Mesenchymal stem cell (in vitro differentiated cells and primary cell): Measurements from ENCODE around the gene GPSM1.

Source experiments
- DNase-seq: peaks from one replicate; pipeline ENCODE4 v3.0.0-alpha.2; 2013
- H2AFZ ChIP-seq: one replicate; pipeline ENCODE4 v1.6.1; 2013; ENCODE audit warnings: low read depth, mild to moderate bottlenecking, control low read depth, inconsistent platforms, low read length, moderate library complexity
- H2AK5ac ChIP-seq: 2 replicates; pipeline ENCODE4 v1.6.1; 2013; ENCODE audit warnings: low read length, moderate library complexity, mild to moderate bottlenecking, inconsistent platforms; ENCODE audit not compliant: severe bottlenecking
- H2BK120ac ChIP-seq: one replicate; pipeline ENCODE4 v1.6.1; 2013; ENCODE audit warnings: low read depth, mild to moderate bottlenecking, inconsistent platforms, low read length, moderate library complexity
- H2BK12ac ChIP-seq, 2 experiments: one replicate each; pipeline ENCODE4 v1.6.1; 2013; ENCODE audit warnings: inconsistent platforms in 2 of 2, low read length in 2 of 2, mild to moderate bottlenecking in 2 of 2, moderate library complexity in 2 of 2, control low read depth in 1 of 2
- H2BK15ac ChIP-seq: one replicate; pipeline ENCODE4 v1.6.1; 2013; ENCODE audit warnings: mild to moderate bottlenecking, low read depth, inconsistent platforms; ENCODE audit not compliant: poor library complexity, severe bottlenecking
- H2BK5ac ChIP-seq: 2 replicates; pipeline ENCODE4 v1.6.1; 2013; ENCODE audit warnings: low read depth, mild to moderate bottlenecking, low read length, control low read depth, inconsistent platforms; ENCODE audit not compliant: poor library complexity, severe bottlenecking
- H3K14ac ChIP-seq, 2 experiments: one replicate each; pipeline ENCODE4 v1.6.1; 2013; ENCODE audit warnings: inconsistent platforms in 2 of 2, low read length in 2 of 2, control low read depth in 1 of 2, mild to moderate bottlenecking in 1 of 2, moderate library complexity in 1 of 2
- H3K18ac ChIP-seq, 2 experiments: one replicate each; pipeline ENCODE4 v1.6.1; 2013; ENCODE audit warnings: inconsistent platforms in 2 of 2, low read length in 2 of 2, control low read depth in 1 of 2, low read depth in 1 of 2, mild to moderate bottlenecking in 1 of 2
- H3K23ac ChIP-seq, 2 experiments: one replicate each; pipeline ENCODE4 v1.6.1; 2013; ENCODE audit warnings: inconsistent platforms in 2 of 2, low read length in 2 of 2, mild to moderate bottlenecking in 2 of 2, moderate library complexity in 2 of 2, control low read depth in 1 of 2
- H3K27ac ChIP-seq: 2 replicates; pipeline ENCODE4 v1.5.1; 2013; ENCODE audit warnings: mild to moderate bottlenecking, moderate library complexity, low read length, control low read depth, inconsistent platforms; ENCODE audit not compliant: poor library complexity, severe bottlenecking
- H3K27me3 ChIP-seq, 2 experiments: 2 replicates each; pipeline versions ENCODE4 v1.6.1 to v1.7.0; 2013; ENCODE audit warnings: low read length in 2 of 2, mild to moderate bottlenecking in 2 of 2, moderate library complexity in 2 of 2, control low read depth in 1 of 2, inconsistent platforms in 1 of 2; ENCODE audit not compliant: control insufficient read depth in 1 of 2, insufficient read depth in 1 of 2
- H3K36me3 ChIP-seq, 2 experiments: 2 replicates each; pipeline versions ENCODE4 v1.6.1 to v1.7.0; 2013; ENCODE audit warnings: low read length in 2 of 2, control low read depth in 1 of 2, inconsistent platforms in 1 of 2, low read depth in 1 of 2, mild to moderate bottlenecking in 1 of 2; ENCODE audit not compliant: insufficient read depth in 2 of 2, control insufficient read depth in 1 of 2
- H3K4ac ChIP-seq, 2 experiments: one replicate each; pipeline ENCODE4 v1.6.1; 2013; ENCODE audit warnings: inconsistent platforms in 2 of 2, low read length in 2 of 2, mild to moderate bottlenecking in 2 of 2, moderate library complexity in 2 of 2, control low read depth in 1 of 2, low read depth in 1 of 2
- H3K4me1 ChIP-seq: 2 replicates; pipeline ENCODE4 v1.6.1; 2013; ENCODE audit warnings: low read depth, low read length, control low read depth; ENCODE audit not compliant: control insufficient read depth, insufficient read depth
- H3K4me2 ChIP-seq: 2 replicates; pipeline ENCODE4 v1.6.1; 2013; ENCODE audit warnings: low read length, mild to moderate bottlenecking, inconsistent platforms; ENCODE audit not compliant: poor library complexity, severe bottlenecking
- H3K4me3 ChIP-seq, 2 experiments: 2 replicates each; pipeline versions ENCODE4 v1.5.1 to v1.7.0; 2013; ENCODE audit warnings: low read length in 2 of 2, mild to moderate bottlenecking in 2 of 2, control low read depth in 1 of 2, low read depth in 1 of 2; ENCODE audit not compliant: insufficient read depth in 1 of 2
- H3K79me1 ChIP-seq: replicated peaks from 2 replicates; pipeline ENCODE4 v1.6.1; 2013; ENCODE audit warnings: mild to moderate bottlenecking, control low read depth, low read length, inconsistent platforms; ENCODE audit not compliant: poor library complexity, severe bottlenecking
- H3K9ac ChIP-seq: 2 replicates; pipeline ENCODE4 v1.7.0; 2013; ENCODE audit warnings: mild to moderate bottlenecking, low read length, moderate library complexity
- H3K9me3 ChIP-seq: 2 replicates; pipeline ENCODE4 v1.7.0; 2013; ENCODE audit warnings: mild to moderate bottlenecking, low read length; ENCODE audit not compliant: control insufficient read depth
- H4K8ac ChIP-seq: one replicate; pipeline ENCODE4 v1.6.1; 2013; ENCODE audit warnings: inconsistent platforms, mild to moderate bottlenecking, low read length, moderate library complexity
- H4K91ac ChIP-seq: one replicate; pipeline ENCODE4 v1.6.1; 2013; ENCODE audit warnings: mild to moderate bottlenecking, low read length, inconsistent platforms
- WGBS: methylation state at CpG from one replicate; pipeline ENCODE4 v1.1.7; 2013; ENCODE audit warnings: mixed read lengths; 5-methylcytosine and 5-hydroxymethylcytosine counted together

GPSM1 gene

DNA sequence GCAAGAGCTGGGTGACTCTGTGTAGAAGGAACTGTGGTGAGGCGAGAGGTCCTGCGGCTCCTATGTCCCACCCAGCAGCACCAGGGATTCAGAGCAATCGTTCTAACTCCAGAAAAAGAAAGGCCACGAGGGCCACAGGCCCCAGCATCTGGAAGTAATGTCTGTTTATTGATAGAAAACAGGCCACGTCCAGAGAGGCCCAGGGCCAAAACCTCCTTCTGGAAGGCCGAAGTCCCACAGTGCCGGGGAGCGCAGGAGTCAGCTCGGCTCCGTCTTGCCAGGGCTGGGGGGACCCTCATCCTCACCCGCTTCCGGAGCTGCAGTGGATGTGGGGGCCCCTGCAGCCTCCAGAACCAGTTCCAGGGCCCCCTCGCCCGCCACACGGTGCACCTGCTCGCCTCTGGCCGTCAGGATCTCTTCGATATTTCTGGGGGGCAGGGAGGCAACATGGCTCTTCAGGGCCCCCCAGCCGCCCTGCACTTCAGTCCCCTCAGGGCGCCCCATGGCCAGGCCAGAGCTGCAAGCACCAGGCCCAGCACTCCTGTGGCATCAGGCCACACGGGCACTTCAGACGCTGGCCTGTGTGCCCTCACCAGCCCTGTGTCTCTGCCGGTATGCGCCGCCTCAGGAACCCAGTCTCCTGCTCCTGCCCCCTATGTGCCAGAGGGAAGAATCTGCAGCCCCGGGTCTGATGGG is 34.6 kb downstream of the GPSM1 start:
- peak overlapping the region in 1 of 2 experiments; percentile 41 for H3K23ac ChIP-seq
- DNase-seq: no peak
- H2BK5ac ChIP-seq: no peak overlapping the region
- 79% methylated on average over 25 of the region's 26 CpGs for WGBS
- no peaks in the 10 kb centered on the region for H3K9me3 ChIP-seq
- no peaks in the 10 kb centered on the region for H3K27me3 ChIP-seq
- H3K18ac ChIP-seq: peak overlapping the region; percentile 69 to 90
- peak overlapping the region; percentile 73 for H4K91ac ChIP-seq
- peak overlapping the region; percentile 42 for H2BK120ac ChIP-seq
- peaks cover 13 to 69% of the 10 kb centered on the region in 2 experiments for H3K36me3 ChIP-seq
- H2BK12ac ChIP-seq: peak overlapping the region in 1 of 2 experiments; percentile 89
- no peak overlapping the region for H2AK5ac ChIP-seq
- H3K4me3 ChIP-seq: peak overlapping the region in 1 of 2 experiments; percentile 67
- peaks cover 52% of the 10 kb centered on the region for H3K4me1 ChIP-seq
- H3K9ac ChIP-seq: peak overlapping the region; percentile 63
- H4K8ac ChIP-seq: peak overlapping the region; percentile 40
- peaks cover 11% of the 10 kb centered on the region for H3K79me1 ChIP-seq
- H3K14ac ChIP-seq: peak overlapping the region in 1 of 2 experiments; percentile 94
- no peak overlapping the region for H2AFZ ChIP-seq
- no peak overlapping the region for H3K4me2 ChIP-seq
- peak overlapping the region; percentile 74 to 85 for H3K4ac ChIP-seq
- no peak overlapping the region for H3K27ac ChIP-seq
- H2BK15ac ChIP-seq: peak overlapping the region; percentile 26

DNA sequence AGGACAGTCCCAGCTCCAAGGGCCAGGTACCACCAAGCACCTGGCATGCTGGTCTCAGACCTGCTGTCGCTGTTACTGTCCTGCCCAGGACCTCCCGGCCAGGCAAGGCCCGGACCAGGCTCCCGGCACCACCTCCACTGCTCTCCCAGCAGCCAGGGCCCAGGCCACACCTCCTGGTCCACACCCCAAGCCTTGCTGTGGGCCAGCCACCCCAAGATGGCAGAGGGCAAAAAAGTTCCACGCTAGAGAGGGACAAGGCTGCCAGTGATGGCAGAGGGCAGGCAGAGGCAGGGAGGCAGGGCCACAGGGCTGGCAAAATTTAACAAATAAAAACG is 35.1 kb downstream of the GPSM1 start:
- no peak overlapping the region for H2AFZ ChIP-seq
- 94% methylated on average over 4 of the region's 6 CpGs for WGBS

DNA sequence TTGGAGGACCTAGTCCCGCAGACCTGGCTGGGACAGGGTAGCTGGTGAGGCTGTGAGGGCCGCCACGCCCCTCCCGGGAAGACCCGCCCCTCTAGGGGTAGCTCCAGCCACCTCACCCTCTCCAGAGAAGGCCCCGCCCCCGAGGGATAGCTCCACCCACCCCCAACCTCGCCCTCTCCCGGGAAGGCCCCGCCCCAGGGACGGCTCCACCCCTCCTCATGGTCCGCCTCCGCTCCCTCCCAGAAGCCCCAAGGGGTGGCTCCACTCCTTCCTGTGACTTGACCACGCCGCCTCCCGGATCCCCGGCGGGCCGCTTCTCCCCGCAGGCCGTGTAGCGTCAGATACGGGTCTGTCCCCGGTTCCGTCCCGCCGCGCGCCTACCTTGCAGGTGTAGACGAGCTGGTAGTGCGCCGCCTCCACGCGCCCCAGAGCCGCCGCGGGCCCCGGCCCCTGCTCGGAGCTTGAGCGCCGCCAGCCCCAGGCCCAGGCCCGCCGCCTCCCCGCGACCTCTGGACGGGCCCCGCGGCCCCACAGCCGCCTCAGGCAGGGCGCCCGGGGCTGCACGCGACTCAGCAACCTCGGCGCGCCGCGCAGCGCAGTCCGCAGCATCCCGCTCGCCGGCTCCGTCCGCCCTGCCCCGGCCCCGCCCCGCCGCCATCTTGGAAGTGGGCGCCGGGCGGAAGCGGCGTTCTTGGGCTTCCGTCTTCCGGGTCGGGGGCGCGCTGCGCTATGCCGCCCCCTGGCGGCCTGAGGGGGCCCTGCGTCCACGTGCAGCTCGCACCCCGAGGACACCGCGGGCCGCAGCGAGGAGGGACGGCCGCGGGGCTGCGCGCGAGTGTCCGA is 36.0 kb downstream of the GPSM1 start, which contains the start of gene DNLZ:
TSS of gene DNLZ (minus strand) at position 639 of the 843 bp plus-strand sequence. CDS start at position 609, 30 bp downstream.
- H2BK12ac ChIP-seq: peak within 1 kb of the TSS in 1 of 2 experiments; percentile 33
- H3K23ac ChIP-seq: peak within 1 kb of the TSS in 1 of 2 experiments; percentile 85
- H2AK5ac ChIP-seq: peak within 1 kb of the TSS; percentile 27
- 1% methylated on average over 89 of the region's 97 CpGs for WGBS
- peak within 1 kb of the TSS; percentile 98 for H4K91ac ChIP-seq
- peak within 1 kb of the TSS; percentile 81 for H2BK5ac ChIP-seq
- H3K9me3 ChIP-seq: no peaks in the 10 kb centered on the region
- peak within 1 kb of the TSS; percentile 96 to 99 for H3K4ac ChIP-seq
- H2BK15ac ChIP-seq: peak within 1 kb of the TSS; percentile 60
- H3K36me3 ChIP-seq: peaks cover 10 to 55% of the 10 kb centered on the region in 2 experiments
- H3K18ac ChIP-seq: peak within 1 kb of the TSS; percentile 98 to 99
- peak within 1 kb of the TSS; percentile 43 to 99 for H3K14ac ChIP-seq
- H3K27me3 ChIP-seq: no peaks in the 10 kb centered on the region
- H3K4me1 ChIP-seq: peaks cover 48% of the 10 kb centered on the region
- peak; percentile 93 for DNase-seq
- no peak within 1 kb of the TSS for H3K27ac ChIP-seq
- H3K4me3 ChIP-seq: peak within 1 kb of the TSS; percentile 78 to 95
- H3K9ac ChIP-seq: peak within 1 kb of the TSS; percentile 90
- peak within 1 kb of the TSS; percentile 67 for H2AFZ ChIP-seq
- H2BK120ac ChIP-seq: peak within 1 kb of the TSS; percentile 86
- H3K79me1 ChIP-seq: peaks cover 11% of the 10 kb centered on the region
- peak within 1 kb of the TSS; percentile 57 for H3K4me2 ChIP-seq
- H4K8ac ChIP-seq: peak within 1 kb of the TSS; percentile 94

More for the DNA sequence above, 35.1 kb downstream of the GPSM1 start:
- Histone ChIP-seq H3K9me3 (no peaks in the 10 kb centered on the region), H3K79me1 (peaks cover 11% of the 10 kb centered on the region), H3K36me3 (peaks cover 11 to 64% of the 10 kb centered on the region in 2 experiments), H2BK12ac (peak overlapping the region in 1 of 2 experiments; percentile 33), H2BK120ac (peak overlapping the region; percentile 42), H3K27ac (no peak overlapping the region), H3K14ac (peak overlapping the region in 1 of 2 experiments; percentile 35), H3K9ac (peak overlapping the region; percentile 63), H3K4ac (peak overlapping the region in 1 of 2 experiments; percentile 85), H4K8ac (peak overlapping the region; percentile 66), H2BK15ac (peak overlapping the region; percentile 26), H2BK5ac (no peak overlapping the region), H3K18ac (peak overlapping the region; percentile 45 to 65), H3K27me3 (no peaks in the 10 kb centered on the region), H3K4me1 (peaks cover 50% of the 10 kb centered on the region), H3K23ac (peak overlapping the region in 1 of 2 experiments; percentile 14), H3K4me2 (no peak overlapping the region), H4K91ac (peak overlapping the region; percentile 73), H3K4me3 (peak overlapping the region in 1 of 2 experiments; percentile 67), H2AK5ac (no peak overlapping the region)
- DNase-seq: no peak
